SK-N-MC (cell line): ENCODE data around the gene ENKUR.

Experiments used
- EZH2 ChIP-seq: fragments of 200-600 bp; sonication (generic); IDR thresholded peaks from one replicate; pipeline ENCODE4 v1.6.1; 2017; ENCODE audit warnings: antibody characterized with exemption
- FOXP2 ChIP-seq: optimal IDR thresholded peaks from 2 replicates; pipeline ENCODE3; 2011; ENCODE audit warnings: mild to moderate bottlenecking, moderate library complexity; ENCODE audit not compliant: insufficient read depth; ENCODE audit errors: extremely low read length, control extremely low read depth
- POLR2AphosphoS5 ChIP-seq: IDR thresholded peaks from 2 replicates; pipeline ENCODE4 v1.6.1; 2012; ENCODE audit warnings: mild to moderate bottlenecking, low read depth, low read length, borderline replicate concordance

- no peak for TF ChIP-seq POLR2AphosphoS5
- no peak for TF ChIP-seq EZH2
- no peak for TF ChIP-seq FOXP2
Observed at GRCh38 chr10:25047088-25047487, 31.1 kb upstream of the ENKUR start.
